Measurements from ENCODE around the gene SOD2.
"Not testable (repeated sequence)": the region's sequence is repeated elsewhere in the genome, so short reads cannot be mapped to it uniquely, and the experiment has no call there.

SOD2 gene

GRCh38 chr6:159693128-159693893 is at the start of gene SOD2:
TSS of gene SOD2 (minus strand) at chr6:159693241. CDS start at chr6:159693167, 74 bp downstream.
- DNase-seq: peak; percentile 94

- DNase-seq: no peak
Measured at GRCh38 chr6:159742165-159742564, 49.1 kb upstream of the SOD2 start.

GRCh38 chr6:159739341-159739740 is 46.3 kb upstream of the SOD2 start:
- no peak for DNase-seq

- no peak for DNase-seq
Measured at GRCh38 chr6:159736908-159737307, 43.9 kb upstream of the SOD2 start.

GRCh38 chr6:159733395-159733794 is 40.4 kb upstream of the SOD2 start:
- not testable (repeated sequence) for DNase-seq

- DNase-seq: not testable (repeated sequence)
Measured at GRCh38 chr6:159732550-159732949, 39.5 kb upstream of the SOD2 start.

- no peak for DNase-seq
Measured at GRCh38 chr6:159730332-159730676, 37.3 kb upstream of the SOD2 start.

- peak; percentile 68 for DNase-seq
Measured at GRCh38 chr6:159729598-159730331, 36.7 kb upstream of the SOD2 start.

GRCh38 chr6:159728531-159728964 is 35.5 kb upstream of the SOD2 start:
- DNase-seq: peak; percentile 15

- DNase-seq: no peak
Measured at GRCh38 chr6:159727717-159728445, 34.8 kb upstream of the SOD2 start.

GRCh38 chr6:159726918-159727716 is 34.1 kb upstream of the SOD2 start, which contains the start of gene WTAP:
TSS of gene WTAP (plus strand) at chr6:159727506. CDS start at chr6:159736266, 8,760 bp downstream.
- DNase-seq: peak; percentile 98

GRCh38 chr6:159726255-159726917 is 33.3 kb upstream of the SOD2 start:
- no peak for DNase-seq

- not testable (repeated sequence) for DNase-seq
Measured at GRCh38 chr6:159725208-159725607, 32.2 kb upstream of the SOD2 start.

GRCh38 chr6:159724778-159725177 is 31.7 kb upstream of the SOD2 start:
- no peak for DNase-seq

GRCh38 chr6:159723259-159723658 is 30.2 kb upstream of the SOD2 start:
- no peak for DNase-seq

GRCh38 chr6:159722655-159723054 is 29.6 kb upstream of the SOD2 start:
- no peak for DNase-seq

GRCh38 chr6:159721981-159722380 is 28.9 kb upstream of the SOD2 start:
- DNase-seq: not testable (repeated sequence)

GRCh38 chr6:159720708-159721107 is 27.7 kb upstream of the SOD2 start:
- DNase-seq: peak; percentile 65

- no peak for DNase-seq
Measured at GRCh38 chr6:159719287-159719686, 26.2 kb upstream of the SOD2 start.

- DNase-seq: no peak
Measured at GRCh38 chr6:159718634-159719033, 25.6 kb upstream of the SOD2 start.

GRCh38 chr6:159716247-159717096 is 23.4 kb upstream of the SOD2 start:
- no peak for DNase-seq
